GM12865 (cell line): Measurements from ENCODE around the gene GDF11.
"Not testable (repeated sequence)": the region's sequence is repeated elsewhere in the genome, so short reads cannot be mapped to it uniquely, and the experiment has no call there.

ENCODE experiments used
- DNase-seq: peaks from one replicate; pipeline ENCODE4 v3.0.0; 2010; ENCODE audit warnings: low read depth
- H3K4me3 ChIP-seq: 2 replicates; pipeline ENCODE4 v1.5.1; 2011; ENCODE audit warnings: mild to moderate bottlenecking, low read depth, low read length, control low read depth
- TF ChIP-seq, protein P1 (sequence below): IDR thresholded peaks from 2 replicates; pipeline ENCODE4 v1.5.1; 2011; ENCODE audit warnings: low read length, control low read depth, low read depth, inconsistent platforms; ENCODE audit not compliant: insufficient read depth; ENCODE audit errors: missing control alignments

GDF11 gene

DNA sequence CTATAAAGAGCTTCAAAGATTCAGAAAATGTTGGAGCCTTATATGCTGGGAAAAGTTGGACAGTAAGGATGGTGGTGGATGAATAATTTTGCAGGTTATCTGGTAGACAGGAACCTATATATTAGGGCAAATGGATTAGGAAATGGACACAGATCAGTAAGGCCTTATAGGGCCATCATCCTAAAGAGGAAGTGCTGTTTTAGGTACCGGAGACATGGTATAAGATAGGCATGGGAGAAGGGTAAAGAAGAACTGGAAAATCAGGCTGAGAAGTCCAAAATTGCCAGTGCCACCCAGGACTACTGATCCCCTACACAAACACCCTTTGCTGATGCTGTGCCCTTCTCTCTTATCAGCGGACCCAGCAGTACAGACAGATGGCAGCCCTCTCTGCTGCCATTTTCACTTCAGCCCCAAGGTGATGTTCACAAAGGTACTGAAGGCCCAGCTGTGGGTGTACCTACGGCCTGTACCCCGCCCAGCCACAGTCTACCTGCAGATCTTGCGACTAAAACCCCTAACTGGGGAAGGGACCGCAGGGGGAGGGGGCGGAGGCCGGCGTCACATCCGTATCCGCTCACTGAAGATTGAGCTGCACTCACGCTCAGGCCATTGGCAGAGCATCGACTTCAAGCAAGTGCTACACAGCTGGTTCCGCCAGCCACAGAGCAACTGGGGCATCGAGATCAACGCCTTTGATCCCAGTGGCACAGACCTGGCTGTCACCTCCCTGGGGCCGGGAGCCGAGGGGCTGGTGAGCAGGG, 5.5 kb downstream of the GDF11 start:
- no peak for DNase-seq
- H3K4me3 ChIP-seq = no peak overlapping the region
- TF ChIP-seq, protein P1, sequence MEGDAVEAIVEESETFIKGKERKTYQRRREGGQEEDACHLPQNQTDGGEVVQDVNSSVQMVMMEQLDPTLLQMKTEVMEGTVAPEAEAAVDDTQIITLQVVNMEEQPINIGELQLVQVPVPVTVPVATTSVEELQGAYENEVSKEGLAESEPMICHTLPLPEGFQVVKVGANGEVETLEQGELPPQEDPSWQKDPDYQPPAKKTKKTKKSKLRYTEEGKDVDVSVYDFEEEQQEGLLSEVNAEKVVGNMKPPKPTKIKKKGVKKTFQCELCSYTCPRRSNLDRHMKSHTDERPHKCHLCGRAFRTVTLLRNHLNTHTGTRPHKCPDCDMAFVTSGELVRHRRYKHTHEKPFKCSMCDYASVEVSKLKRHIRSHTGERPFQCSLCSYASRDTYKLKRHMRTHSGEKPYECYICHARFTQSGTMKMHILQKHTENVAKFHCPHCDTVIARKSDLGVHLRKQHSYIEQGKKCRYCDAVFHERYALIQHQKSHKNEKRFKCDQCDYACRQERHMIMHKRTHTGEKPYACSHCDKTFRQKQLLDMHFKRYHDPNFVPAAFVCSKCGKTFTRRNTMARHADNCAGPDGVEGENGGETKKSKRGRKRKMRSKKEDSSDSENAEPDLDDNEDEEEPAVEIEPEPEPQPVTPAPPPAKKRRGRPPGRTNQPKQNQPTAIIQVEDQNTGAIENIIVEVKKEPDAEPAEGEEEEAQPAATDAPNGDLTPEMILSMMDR = no peak

DNA sequence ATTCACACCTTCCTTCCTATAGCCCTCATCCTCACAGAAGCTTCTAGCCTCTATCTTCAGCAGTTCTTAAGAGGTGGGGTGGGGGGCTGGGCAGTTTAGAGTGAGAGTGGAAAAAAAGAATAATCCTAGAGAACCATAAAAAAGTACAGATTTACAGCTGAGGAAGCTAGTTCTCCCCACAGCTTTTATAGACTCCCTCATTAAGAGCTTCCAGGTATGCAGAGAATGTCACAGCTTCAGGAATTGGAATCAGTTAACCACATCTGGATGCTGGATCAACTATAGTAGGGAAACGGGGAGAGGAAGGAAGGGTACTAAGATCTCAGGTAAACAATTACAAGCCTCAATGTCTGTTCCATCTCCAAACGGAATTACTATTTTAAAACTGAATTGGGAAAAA, 12.3 kb downstream of the GDF11 start:
- no peak for DNase-seq
- TF ChIP-seq, protein P1 = no peak
- no peak overlapping the region for H3K4me3 ChIP-seq

GRCh38 chr12:55757701-55758100, 14.8 kb downstream of the GDF11 start:
- H3K4me3 ChIP-seq = no peak overlapping the region
- TF ChIP-seq, protein P1 = no peak
- DNase-seq = no peak

GRCh38 chr12:55758575-55758974, 15.7 kb downstream of the GDF11 start:
- not testable (repeated sequence) for DNase-seq, H3K4me3 ChIP-seq

DNA sequence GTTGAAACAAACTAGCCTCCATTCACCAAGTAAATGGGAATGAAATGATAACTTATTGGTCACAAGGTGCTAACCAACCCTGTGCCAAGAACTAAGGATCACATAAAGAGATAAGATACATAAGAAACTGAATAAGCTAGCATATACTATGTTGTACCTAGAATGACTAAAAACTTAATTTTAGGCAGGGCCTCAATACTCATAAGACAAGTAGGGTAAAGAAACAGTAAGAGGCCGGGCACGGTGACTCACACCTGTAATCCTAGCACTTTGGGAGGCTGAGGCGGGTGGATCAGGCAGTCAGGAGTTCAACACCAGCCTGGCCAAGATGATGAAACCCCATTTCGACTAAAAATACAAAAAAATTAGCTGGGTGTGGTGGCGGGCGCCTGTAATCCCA, 17.7 kb downstream of the GDF11 start:
- DNase-seq = no peak
- H3K4me3 ChIP-seq = no peak overlapping the region

GRCh38 chr12:55762646-55763045, 19.7 kb downstream of the GDF11 start:
- DNase-seq = no peak
- H3K4me3 ChIP-seq = no peak overlapping the region
- TF ChIP-seq, protein P1 = no peak

More for the DNA sequence above, 17.7 kb downstream of the GDF11 start:
- TF ChIP-seq, protein P1 = no peak

DNA sequence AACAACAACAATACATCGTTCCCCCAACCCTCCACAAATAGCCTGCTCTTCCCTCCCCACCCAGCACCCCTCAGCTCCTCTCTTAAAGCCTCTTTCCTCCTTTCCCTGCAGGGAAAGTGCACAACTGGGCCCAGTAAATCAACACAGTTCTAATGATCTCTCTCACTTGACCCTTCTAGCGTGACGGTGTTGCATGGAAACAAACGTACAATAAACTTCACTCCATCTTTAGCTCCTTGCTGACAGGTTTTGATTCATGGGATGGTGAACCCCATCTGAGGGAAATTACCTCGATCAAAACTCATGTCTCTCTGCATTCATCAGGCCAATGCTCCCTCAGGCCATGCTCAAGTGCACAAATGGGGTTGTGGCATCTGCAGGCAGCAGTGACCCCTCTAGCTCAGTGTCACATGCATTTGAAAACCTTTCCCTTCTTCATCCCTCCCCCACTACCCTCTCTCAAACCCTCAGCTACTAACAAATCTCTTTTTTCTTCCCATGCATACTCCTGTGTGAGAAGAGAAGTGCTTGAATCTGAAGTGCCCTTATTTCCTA, 22.9 kb downstream of the GDF11 start:
- no peak overlapping the region for H3K4me3 ChIP-seq
- TF ChIP-seq, protein P1 = no peak

More for the DNA sequence above, 22.9 kb downstream of the GDF11 start:
- DNase-seq = no peak
